Measurements from ENCODE around the gene PCK2.
A peak's percentile ranks its signal among the peaks of the same experiment; 100 is the strongest.
"Not testable (repeated sequence)": the region's sequence is repeated elsewhere in the genome, so short reads cannot be mapped to it uniquely, and the experiment has no call there.

Gene PCK2

DNA sequence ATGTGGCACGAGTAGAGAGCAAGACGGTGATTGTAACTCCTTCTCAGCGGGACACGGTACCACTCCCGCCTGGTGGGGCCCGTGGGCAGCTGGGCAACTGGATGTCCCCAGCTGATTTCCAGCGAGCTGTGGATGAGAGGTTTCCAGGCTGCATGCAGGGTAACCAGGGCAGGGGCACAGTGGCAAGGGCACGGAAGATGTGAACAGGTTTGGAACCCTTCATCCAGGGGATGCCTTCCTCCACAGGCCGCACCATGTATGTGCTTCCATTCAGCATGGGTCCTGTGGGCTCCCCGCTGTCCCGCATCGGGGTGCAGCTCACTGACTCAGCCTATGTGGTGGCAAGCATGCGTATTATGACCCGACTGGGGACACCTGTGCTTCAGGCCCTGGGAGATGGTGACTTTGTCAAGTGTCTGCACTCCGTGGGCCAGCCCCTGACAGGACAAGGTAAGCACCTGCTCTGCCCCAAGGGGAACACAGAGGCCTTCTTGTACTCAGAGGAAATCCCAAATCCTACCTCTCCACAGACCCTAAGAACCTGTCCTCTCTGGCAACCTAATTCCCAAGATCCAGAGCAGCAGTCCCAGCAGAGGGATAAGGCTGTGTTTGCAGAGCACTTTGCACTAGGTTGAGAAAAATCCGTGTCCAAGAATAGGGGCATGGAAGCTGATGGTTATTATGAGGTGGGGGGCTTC lies 4.3 kb downstream of the PCK2 start:
- no peak for DNase-seq

DNA sequence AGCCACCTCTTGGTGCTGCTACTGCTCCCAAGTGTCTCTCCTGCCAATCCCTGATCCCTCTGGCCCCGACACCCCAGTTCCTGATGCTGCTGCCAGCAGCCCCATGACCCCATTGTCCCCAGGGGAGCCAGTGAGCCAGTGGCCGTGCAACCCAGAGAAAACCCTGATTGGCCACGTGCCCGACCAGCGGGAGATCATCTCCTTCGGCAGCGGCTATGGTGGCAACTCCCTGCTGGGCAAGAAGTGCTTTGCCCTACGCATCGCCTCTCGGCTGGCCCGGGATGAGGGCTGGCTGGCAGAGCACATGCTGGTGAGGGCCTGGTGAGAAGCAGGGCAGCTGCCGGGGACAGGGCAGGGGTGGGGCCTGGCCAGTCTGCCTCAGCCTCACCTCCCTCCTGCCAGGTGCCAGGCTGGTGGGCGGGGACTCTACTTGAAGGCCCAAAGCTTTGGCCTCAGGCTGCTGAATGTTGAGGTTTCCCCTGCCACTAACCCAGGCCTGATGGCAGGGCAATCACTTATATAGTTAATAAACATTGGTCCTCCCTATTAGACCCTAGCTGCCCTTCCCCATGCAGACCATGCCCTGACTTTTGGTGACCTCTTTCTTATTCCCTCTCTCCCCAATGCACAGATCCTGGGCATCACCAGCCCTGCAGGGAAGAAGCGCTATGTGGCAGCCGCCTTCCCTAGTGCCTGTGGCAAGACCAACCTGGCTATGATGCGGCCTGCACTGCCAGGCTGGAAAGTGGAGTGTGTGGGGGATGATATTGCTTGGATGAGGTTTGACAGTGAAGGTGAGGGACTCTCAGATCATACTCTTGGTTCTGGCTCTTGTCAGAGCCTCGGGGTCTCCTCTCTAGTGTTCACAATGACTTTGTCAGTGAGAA lies 5.1 kb downstream of the PCK2 start:
- peak; percentile 37 for DNase-seq

DNA sequence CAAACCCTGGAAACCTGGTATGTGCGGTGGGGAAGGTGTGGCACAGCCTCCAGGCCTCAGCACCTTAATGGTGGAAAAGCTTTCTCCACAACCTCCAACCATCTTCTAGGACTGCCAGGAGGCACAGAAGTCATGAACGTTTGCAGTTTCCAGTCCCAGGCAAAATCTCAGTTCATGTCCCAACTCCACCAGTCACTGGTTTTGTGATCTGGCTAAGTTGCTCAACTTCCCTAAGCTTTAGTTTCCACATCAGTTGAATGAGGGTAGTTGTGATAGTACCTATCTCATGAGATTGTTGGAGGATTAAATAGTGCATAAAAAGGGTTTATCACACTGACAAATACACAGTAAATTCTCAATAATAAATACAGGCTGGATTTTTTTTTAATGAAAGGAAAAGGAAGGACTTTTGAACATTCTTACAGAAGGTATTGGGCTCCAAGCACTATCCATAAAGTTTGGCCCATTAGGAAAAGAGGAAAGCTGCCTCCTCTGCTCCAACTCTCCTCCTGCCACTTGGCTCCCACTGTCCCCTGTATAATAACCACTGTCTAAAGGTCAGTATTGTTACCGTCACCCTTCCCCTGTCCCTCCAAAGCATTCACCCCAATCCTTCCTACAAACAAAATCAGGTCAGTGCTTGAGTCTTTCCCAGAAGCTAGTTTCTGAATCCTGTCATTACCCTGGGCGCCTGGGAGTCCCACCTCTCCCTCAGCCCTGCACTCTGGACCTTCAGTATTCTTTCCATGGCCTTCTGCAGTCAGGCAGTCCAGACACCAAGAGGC lies 6.3 kb downstream of the PCK2 start:
- DNase-seq: no peak

DNA sequence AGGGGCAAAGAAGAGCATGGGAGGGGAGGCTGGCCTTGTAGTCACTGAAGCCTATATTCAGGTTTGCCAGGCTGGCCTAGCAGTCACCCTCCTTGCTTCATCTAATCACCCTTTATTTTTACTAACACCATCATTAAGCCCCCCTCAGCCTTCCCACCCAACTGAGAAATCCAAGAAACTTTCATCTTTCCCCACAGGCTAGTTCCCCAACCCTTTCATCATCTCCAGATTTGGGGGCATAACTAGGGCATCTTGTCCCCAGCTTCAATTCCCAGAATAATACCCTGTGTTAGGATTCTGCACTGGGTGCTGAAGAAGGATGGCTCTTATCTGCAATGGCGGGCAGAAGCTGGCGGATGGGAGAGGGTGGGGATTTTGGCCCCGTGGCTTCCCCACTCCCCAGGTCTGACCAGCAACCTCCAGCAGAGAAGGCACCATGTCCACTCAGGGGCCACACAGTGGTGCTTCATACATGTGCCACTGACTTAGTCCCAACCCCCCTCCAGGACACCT lies 6.9 kb downstream of the PCK2 start:
- DNase-seq: no peak

DNA sequence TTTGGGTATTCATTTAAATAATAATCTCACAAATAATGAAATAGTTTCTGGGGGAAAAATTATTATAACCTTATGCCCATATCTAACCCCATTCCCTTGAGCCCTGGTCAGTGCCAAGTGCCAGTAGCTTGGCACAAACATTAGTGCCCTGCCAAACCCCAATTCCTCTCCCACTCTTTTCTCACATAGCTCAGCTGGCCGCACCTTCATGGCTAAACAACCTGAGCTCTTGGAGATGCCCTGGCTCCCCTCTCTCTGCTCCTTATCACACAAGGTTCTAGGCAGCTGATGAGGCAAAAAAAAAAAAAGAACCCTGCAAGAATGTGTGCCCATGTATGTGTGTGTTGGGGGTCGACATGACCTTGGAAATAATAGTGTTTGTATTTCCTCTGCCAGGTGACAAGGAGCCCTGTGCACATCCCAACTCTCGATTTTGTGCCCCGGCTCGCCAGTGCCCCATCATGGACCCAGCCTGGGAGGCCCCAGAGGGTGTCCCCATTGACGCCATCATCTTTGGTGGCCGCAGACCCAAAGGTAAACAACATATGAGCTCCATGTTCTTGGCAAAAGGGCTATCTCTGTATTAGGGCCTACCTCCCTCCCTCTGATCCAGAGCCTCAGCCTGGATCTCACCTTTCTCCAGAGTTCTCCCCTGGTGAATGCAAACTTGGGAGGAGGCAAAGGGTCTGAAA lies 8.4 kb downstream of the PCK2 start:
- no peak for DNase-seq

DNA sequence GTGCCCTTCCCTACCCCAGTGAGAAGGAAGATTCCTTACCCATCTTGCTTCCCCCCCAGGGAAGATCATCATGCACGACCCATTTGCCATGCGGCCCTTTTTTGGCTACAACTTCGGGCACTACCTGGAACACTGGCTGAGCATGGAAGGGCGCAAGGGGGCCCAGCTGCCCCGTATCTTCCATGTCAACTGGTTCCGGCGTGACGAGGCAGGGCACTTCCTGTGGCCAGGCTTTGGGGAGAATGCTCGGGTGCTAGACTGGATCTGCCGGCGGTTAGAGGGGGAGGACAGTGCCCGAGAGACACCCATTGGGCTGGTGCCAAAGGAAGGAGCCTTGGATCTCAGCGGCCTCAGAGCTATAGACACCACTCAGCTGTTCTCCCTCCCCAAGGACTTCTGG lies 9.3 kb downstream of the PCK2 start:
- DNase-seq: no peak

DNA sequence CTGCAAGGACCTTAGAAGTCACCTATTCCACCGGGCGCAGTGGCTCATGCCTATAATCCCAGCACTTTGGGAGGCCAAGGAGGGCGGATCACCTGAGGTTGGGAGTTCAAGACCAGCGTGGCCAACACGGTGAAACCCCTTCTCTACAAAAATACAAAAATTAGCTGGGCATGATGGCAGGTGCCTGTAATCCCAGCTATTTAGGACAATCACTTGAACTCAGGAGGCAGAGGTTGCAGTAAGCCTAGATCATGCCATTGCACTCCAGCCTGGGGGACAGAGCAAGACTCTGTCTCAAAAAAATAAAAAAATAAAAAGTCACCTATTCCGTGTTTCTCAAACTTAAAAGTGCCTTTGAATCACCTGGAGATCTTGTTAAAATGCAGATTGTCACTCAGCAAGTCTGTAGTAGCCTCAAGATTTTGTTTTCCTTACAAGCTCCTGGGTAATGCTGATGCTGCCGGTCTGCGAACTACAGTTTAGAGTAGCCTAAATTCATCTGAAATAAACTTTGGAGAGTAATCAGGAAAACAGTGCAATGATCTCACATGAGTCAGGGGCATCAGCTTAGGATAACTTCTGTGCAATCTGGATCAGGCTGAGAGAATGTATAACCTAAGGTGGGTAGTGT lies 11.6 kb downstream of the PCK2 start:
- not testable (repeated sequence) for DNase-seq

DNA sequence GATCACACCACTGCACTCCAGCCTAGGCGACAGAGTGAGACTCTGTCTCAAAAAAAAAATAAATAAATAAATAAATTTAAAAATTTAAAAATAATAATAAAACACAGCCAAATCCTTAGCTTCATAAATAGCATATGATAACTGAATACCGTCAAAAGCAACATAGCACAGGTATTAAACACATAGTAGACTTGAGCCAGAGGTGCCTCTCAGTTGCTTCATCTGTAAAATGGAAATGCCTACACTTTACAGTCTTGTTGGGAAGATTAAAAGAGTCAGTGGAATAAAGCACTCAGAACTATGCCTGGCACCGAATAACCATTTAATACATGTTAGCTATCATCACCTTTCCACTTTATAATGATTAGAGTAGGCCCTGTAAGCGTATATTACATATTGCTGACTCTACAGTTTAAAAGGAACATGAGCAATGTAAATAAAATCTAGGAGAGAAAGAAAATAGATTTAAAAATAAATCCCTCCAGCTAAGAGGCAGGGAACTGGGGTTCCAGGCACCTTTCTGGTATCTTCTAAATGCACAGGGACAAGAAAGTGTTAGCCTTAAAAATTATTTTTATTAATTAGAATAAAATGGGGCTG lies 12.7 kb downstream of the PCK2 start:
- no peak for DNase-seq

DNA sequence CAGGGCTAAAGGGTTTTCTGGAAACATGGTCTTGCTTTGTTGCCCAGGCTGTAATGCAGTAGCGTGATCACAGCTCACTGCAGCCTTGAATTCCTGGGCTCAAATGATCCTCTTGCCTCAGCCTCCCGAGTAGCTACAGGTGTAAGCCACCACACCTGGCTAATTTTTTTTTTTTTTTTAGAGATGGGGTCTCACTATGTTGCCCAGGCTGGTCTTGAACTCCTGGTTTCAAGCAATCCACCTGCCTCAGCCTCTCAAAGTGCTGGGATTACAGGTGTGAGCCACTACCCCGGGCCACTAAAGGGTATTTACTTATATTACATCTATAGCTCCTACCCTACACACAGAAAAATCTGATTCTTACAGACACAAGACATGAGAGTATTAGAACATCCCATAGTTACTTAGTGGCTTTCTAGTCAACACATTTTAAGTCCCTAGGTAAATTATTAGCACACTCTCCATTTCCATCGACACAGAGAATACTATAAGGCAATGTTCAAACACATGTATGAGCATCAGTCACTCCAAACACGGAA lies 14.3 kb downstream of the PCK2 start:
- no peak for DNase-seq

DNA sequence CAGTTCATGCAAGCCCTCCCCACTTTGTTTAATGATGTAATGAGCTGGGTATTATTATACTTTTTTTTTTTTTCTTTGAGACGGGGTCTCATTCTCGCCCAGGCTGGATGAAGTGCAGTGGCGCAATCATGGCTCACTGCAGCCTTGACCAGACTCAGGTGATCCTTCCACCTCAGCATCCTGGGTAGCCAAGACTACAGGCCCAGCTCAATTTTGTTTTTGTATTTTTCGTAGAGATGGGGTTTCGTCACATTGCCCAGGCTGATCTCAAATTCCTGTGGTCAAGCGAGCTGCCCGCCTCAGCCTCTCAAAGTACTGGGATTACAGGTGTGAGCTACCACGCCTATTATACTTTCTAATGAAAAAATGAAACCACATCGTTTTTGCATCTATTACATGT lies 15.9 kb downstream of the PCK2 start:
- DNase-seq: no peak

DNA sequence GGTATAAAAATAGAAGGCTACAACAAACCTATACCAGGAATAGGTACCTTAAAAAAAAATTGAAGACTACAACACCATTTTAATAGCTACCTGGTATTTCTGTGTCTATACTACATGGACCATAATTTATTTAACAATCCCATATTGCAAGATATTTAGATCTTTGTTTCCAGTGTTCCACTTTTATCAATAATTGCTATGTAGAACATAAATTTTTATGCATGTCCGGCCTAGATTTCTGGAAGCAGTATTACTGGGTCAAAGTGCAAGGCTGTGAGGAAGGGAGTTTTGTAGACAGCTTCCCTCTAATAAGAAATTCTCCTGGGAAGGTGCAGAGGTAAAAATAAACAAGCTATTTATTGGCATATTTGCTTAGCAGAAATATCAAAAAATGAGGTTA lies 16.4 kb downstream of the PCK2 start:
- DNase-seq: no peak

DNA sequence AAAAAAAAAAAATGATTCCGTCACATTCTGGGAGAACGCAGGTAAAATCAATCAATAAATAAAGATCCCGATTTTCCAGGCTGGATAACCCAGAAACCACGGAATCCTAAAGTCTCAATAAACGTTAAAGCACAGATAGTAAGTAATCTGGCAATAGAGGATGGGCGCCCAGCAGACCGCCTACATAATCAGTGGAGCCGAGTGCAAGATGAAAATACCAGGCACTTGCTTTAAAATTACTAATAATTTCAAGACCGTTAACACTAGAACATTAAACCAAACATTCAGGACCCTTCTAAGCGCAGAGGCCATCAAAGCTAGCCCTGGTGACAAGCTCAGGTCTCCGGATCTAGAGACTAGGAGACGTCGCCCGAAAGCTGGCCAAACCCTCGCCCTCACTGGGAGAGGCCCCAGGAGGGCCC lies 19.3 kb downstream of the PCK2 start:
- DNase-seq: no peak

DNA sequence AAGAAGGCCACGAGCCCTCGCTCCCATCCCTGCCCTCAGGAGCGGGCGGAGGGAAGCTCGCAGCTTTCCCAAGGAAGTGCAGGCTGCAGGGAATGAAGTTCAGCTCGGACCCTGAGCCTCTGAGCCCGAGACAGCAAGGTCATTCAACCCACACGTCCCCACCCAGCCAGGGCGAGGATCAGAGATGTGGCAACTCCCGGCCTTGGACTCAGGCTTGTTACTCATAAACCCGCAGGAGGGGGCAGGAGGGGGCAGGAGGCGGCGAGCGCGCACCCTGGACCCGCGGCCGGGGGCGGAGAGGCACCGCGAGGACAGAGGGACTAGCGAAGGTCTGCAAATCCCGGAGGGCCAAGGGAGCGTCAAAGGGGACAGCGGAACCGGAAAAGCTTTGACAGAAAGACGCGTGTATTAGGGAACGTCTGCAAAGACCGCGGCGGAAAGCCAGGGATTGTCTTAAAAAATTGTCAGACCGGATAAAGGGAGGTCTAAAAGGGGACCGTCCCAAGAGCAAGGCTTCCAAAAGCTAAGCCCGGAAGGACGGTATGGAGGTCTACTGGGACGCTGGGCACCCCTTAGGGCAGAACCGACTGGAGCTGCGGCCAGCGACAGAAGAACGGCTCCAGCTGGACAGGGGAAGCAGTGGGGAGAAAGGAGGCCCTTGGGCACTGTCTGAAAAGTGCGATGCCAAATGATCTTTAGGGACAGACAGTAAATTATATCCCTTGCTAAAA lies 19.9 kb downstream of the PCK2 start:
- DNase-seq: peak; percentile 78

DNA sequence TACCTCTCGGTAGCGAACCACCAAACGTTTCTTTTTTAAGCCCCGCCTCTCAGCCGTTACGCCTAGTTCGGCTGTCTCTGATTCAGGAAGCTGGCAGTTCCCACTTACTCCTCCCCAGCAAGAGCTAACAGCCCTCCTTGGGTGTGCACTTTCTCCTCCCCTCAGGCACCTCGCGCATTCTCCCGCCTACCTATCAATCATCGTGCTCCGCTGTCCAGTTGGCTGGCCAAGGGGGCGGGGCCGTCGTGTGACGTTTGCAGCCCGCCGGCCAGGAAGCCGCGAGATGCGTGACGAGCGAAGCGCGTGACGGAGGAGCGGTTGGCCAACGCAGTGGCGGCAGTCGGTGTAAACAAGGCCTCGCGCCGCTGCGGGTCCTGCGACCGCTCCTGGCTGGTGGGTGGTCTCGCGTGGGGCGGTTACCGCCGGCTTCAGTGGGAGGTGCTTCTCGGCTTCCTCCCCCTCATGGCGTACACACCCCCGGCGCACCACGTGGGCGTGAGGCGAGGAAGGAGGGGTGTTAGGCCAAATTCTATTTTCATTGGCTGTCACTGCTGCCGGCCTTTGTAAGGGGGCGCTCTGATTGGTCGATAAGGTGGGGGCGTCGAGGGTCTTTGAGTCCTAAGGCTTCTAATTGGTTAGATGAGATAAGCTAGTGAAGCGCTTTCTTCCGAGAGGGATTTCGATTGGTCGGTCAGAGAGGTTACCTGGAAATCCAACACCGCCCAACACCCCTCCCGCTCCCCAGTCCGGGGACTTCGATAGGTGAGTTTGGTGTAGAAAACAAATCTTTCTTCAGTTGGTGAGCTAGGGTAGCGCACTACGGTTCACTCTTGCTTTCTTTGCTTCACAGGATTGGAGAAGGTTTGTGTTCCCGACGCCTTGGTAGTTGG lies 20.7 kb downstream of the PCK2 start, which contains the start of the genes DCAF11 and NRL:
Gene DCAF11, plus strand, starts transcription at position 246 of the 890 bp plus-strand sequence. CDS start 818 bp downstream, outside the sequence.
Gene NRL, minus strand, starts transcription at position 418 of the 890 bp plus-strand sequence. CDS start 32,101 bp downstream, outside the sequence.
- DNase-seq: peak; percentile 99

DNA sequence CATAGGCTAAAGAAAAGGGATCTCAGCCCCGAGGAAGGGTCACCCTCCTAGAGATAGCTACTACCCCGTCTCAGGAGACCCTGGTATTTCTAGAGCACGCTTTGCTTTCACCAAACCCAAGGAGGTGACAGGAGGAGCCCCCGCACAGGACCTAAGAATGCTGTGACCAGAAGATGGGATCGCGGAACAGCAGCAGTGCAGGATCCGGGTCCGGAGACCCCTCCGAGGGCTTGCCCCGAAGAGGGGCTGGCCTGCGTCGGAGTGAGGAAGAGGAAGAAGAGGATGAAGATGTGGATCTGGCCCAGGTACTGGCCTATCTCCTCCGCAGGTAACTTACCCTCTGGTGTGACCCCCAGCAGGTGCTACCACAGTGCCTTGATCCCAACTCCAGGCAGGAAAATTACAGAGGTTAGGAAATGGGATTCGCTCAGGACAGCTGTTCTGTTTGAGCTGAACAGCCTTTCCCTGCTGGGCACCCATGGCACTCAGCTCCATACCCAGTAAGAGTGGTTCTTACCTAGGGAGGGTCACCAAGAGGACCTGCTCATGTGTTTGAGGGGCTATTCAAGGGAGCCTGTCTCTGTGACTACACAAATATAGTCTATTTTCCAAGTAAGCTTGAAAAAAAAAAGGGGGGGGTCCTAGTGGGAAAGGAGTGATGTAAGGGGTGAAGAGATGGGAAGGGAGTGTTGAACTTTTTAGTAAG lies 21.5 kb downstream of the PCK2 start:
- DNase-seq: no peak

DNA sequence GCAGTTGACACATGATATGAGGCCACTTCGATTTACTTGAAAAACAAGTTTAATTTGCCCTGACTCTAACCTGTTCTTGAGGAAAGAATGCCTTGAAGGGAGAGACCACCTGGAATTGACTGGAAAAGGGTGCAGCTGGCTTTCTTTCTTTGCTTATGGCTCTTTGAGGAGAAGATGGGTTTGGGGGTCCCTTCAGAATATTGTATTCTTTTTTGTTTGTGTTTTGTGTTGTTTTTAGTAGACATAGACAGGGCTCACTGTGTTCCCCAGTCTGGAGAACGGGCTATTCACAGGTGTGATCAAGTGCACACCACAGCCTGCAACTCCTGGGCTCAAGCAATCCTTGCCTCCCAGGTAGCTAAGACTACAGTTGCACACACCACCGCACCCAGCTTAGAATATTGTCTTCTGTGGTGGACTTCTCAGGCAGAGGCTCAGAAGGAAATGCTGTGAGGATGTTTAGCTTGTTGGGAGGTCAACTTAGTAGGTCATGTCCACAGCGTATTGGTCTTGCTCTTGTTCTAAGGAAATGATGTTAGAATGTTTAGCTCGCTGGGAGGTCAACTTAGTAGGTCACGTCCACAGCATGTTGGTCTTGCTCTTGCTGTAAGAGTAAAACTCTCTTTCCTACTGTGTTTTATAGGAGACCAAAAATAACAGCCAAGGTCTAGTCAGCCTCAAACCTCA lies 22.2 kb downstream of the PCK2 start:
- DNase-seq: no peak

DNA sequence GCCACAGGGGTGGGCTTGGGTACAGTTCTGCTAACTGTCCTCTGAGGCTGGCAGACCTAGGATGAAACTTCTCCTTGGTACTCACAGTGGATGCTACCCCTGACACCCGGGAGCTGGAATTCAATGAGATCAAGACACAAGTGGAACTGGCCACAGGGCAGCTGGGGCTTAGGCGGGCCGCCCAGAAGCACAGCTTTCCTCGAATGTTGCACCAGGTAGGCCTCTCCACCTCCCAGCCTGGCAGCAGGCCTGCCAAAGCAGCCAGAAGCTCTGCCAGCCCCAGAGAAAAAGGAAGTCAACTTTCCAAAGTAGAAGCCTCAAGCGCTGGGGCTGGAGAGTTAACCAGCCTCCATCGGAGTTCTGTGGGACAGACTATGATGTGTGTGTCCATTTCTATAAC lies 23.1 kb downstream of the PCK2 start:
- DNase-seq: no peak

DNA sequence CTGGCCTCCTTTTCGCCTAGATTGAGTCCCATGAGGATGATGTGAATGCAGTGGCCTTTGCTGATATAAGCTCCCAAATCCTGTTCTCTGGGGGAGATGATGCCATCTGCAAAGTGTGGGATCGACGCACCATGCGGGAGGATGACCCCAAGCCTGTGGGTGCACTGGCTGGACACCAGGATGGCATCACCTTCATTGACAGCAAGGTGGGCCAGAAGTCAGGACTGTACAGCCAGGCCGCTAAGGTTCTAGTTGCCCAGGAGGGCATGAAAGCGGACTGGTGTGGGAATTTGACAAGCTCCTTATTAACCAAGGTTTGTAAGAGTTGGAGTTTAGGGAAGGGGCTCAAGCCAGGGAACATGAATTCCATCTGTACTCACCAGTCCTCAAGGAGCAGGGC lies 25.6 kb downstream of the PCK2 start:
- no peak for DNase-seq

All from COR-L47 (cell line).